ENCODE results near the gene PRDM16.

PRDM16 gene

DNA sequence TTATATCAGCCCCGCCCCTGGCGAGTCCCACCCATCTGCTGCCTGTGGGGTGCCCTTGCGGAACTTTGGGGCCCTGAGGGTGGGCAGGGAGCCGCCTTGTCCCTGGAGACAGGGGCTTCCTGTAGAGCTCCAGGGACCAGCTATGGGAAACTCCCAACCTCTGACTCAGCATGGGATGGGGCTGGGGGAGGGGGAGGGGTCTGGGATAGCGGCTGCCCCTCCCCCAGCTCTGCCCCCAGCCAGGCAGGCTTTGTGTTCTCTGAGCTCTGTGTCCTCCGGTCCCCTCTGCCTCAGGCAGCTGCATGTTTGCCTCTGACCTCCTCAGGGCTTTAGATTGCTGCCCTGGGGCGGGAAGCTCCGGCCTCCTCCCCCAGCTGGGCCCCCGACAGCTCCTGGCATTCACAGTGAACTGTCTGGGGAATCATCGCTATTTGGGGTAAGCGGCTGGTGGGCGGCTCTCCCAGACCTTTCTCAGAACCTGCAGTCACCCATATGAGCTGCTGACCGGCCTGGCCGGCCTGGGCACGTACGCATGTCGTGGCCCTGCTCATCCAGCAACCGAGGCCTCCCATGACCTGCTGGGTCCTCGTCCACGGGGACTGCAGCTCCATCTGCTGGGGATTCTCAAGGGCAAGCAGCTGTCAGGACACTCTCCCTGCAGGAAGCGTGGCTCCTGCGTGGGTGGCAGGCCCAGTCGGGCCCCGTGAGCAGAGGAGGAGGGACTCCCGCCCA, 402.5 kb downstream of the PRDM16 start:
- peak; percentile 96 for DNase-seq (ENCODE audit: low read depth, low spot score)

DNA sequence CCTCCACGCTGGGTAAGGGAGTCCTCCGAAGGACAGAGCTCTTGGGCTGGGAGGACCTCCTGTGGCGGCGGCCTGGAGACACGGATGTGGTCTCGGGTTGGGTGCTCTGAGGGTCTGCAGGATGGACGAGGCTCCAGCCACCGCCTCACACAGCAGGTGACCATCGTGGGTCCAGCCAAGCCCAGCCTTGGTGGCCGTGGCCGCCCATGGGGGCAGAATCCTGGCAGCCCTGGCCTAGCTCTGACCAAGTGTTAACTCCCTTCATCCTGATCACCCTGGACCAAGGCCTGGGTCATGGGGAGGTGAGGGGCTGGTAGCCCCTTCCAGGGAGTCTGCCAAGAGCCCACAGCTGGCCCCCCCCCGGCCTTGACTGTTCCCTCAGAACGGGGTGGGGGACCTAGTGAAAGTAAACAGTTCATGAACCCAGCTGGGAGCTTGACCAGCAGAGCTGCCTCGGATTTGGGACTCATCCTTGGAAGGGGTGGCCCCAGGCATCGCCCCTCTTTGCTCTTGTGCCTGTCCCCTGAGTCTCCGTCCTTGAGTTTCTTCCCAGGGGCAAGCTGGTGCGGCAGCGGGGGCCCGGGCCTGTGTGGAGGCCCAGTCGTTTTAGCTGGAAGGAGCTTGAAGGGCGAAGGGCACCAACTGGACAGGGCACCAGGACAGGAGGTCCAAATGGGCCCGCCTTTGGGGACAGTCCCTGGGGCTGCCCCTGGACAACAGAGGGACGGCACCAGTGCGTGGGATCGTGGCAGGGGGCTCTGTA, 403.3 kb downstream of the PRDM16 start:
- no peak for DNase-seq (ENCODE audit: low read depth, low spot score)

DNA sequence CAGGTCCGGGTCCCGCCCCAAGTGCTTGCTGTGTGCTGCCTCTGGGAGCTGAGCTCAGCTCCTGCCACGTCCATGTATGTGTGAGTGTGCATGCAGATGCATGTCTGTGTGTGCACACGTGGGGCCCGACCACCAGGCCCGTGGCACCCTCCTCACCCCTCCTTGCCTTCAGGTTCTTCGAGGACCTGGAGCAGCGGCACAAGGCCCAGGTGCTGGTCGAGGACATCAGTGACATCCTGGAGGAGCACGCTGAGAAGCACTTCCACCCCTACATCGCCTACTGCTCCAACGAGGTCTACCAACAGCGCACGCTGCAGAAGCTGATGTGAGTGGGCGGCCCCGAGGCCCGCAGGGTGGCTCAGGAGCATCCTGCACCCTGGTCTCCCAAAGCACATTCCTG, 403.9 kb downstream of the PRDM16 start:
- no peak for DNase-seq (ENCODE audit: low read depth, low spot score)

DNA sequence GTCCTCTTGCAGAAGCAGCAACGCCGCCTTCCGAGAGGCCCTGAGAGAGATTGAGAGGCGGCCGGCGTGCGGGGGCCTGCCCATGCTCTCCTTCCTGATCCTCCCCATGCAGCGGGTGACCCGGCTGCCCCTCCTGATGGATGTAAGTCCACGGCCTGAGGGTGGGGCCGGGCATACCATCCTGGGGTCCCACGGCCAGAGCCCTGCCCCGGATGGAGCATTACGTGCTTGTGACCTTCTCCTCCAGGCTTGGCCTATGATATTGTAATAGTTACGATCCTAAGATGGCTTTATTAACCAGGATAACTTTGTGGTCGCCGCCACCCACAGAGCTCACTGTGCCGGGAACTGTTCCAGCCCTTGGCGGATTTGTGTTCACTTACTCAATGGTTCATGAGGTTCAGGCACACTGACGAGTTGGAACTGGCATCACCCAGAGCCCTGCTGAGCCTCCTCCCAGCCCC, 404.4 kb downstream of the PRDM16 start:
- DNase-seq (ENCODE audit: low read depth, low spot score): no peak

DNA sequence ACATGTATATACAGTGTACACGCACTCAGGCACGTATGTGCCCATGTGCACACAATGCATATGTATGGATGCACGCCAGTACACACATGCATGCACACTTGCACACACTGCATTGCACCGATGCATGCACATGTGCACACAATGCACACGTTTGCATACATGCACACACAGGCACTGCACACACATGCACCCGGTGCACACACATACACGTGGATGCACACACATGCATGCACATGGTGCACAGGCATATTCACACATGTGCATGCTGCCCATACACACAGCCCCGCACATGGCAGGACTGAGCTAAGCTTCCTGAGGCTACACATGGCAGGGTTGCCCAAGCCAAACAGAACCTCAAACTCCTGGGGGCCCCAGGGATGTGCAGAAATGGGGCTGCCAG, 405.0 kb downstream of the PRDM16 start:
- DNase-seq (ENCODE audit: low read depth, low spot score): no peak

DNA sequence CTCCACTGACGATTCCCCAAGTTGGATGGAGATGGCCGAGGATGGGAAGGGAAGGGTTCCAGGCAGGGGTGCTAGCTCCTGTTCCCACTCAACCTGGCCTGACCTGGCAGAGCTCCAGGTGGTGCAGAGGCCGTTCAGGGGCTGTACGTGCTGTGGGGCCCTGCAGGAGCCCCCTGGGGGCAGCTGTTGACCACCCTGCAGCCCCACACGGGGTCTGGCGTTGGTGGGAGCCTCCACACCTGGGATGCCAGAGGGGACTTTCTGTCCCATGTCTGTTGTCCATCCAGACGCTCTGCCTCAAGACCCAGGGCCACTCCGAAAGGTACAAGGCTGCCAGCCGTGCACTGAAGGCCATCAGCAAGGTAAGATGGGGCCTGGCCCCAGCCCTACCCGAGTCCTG, 405.4 kb downstream of the PRDM16 start:
- DNase-seq (ENCODE audit: low read depth, low spot score): no peak

DNA sequence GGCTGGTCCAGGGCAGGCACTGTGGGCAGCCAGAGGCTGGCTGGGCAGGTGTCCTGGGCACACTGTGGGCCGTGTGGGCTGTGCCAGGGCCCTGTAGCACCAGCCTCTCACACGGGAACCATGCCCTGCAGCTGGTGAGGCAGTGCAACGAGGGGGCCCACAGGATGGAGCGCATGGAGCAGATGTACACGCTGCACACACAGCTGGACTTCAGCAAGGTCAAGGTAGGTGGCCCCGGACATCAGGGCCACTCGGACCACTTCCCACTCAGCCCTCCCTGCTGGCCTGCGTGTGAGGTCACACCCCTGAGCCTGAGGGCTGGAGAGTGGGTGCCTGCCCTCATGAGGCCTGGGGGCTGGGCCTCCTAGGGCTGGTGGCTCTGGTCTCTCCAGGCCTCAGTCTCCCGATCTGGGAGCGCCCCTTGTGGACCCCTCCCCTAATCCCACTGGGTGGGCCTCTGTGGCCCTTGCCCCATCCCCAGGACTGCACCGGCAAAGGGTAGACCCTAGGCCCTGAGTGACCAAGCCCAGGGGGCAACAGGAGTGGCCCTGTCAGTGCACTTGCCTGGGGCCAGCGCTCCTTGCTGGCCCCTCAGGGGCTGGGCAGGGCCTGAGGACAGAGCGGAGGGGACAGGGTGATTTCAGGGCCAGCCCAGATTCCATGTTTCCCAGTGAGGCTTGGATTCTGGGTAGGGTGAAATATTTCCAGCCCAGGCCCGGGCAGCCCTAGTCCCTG, 407.0 kb downstream of the PRDM16 start:
- no peak for DNase-seq (ENCODE audit: low read depth, low spot score)

DNA sequence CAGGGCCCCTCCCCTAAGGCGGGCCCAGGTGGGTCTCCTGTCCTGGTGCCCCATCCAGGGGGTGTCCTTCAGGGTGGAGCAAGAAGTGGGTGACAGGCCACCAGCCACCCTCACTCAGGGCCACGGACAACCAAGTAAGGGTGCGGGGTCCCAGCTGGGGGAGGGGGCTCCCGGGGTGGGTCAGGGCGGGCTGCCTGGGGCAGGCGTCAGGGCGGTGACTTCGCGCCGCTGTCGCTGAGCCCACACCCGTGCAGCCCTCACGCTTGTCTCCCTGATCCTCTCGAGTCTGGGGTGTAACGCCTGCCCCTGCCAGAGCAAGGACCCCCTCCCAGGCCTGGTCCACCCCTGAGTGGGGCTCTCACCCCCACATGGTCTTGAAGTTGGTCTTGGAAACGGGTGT, 407.7 kb downstream of the PRDM16 start:
- no peak for DNase-seq (ENCODE audit: low read depth, low spot score)

DNA sequence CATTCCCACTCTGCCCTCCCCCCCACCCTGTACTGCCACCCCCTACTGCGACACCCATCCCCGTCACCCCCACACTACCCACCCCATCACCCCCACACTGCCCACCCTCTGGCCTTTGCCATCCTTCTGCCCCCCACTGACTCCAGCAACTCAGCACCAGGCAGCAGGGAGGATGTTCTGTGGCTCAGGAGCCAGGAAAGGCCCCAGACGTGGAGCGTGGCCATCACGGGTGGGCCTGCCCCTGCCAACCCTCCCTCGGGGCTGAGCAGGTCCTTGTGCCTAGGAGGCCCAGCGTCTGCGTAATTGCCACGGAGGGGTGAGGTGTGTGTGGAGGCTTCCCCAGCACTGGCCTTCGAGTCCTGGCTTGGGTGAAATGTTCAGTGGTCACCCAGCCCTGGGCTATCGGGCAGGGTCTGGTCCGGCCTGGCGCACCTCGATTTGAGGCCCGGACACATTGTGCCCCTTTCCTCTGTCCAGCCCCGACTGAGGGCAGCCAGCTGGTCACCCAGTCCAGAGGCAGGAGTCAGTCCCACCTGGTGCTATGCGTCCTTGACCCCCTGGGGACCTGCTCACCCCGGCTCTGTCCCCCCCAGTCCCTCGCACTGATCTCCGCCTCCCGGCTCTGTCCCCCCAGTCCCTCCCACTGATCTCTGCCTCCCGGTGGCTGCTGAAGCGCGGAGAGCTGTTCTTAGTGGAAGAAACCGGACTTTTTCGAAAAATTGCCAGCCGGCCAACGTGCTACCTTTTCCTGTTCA, 408.4 kb downstream of the PRDM16 start:
- no peak for DNase-seq (ENCODE audit: low read depth, low spot score)

DNA sequence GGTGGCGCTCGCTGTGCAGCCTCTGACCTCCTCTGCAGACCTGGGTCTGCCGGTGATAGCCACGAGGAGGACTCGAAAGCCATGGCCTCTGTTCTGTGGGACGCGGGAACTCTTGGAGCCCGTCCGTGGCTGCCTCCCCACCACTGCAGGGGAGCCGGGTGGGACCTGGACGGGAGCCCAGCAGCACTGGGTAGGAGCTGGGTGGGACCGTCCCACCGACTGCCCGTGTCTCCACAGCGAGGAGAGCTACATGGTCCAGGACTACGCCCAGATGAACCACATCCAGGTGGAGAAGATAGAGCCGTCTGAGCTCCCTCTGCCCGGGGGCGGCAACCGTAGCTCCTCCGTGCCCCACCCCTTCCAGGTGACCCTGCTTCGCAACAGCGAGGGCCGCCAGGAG, 409.2 kb downstream of the PRDM16 start:
- DNase-seq (ENCODE audit: low read depth, low spot score): no peak

DNA sequence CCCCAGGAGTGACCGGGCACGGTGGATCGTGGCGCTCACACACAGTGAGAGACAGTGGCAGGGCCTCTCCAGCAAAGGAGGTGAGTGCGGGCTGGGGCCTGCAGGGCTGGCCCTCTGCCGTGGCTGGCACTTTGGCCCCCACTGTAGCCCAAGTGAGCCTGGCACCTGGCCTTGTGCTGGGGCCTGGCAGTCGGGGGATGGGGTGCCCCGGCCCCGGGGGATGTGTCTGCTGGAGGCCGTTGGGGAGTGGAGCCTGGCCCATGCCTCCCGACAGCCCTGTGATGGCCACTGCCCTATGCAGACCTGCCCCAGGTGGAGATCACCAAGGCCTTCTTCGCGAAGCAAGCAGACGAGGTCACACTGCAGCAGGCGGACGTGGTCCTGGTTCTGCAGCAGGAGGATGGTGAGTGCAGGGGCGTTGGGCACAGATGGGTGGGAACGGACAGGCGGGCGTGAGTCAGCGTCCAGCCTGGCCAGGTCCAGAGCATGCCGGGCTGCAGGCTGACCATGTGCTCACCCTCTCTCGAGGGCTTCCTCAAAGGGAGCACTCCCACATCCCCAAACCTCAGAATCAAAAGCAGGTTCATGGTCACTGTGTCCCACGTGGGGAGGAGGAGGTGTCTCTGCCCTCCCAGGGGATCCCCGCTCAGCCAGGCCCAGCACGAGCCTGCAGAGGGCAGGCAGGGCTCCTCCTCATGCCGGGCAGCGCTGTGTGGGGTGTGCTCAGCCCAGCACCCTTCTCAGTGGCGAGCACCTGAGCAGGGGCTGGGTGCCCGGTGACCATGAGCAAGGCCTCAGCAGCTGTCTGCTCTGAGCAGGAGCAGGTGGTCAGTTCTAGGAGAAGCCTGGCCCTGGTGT, 410.7 kb downstream of the PRDM16 start:
- DNase-seq (ENCODE audit: low read depth, low spot score): no peak

DNA sequence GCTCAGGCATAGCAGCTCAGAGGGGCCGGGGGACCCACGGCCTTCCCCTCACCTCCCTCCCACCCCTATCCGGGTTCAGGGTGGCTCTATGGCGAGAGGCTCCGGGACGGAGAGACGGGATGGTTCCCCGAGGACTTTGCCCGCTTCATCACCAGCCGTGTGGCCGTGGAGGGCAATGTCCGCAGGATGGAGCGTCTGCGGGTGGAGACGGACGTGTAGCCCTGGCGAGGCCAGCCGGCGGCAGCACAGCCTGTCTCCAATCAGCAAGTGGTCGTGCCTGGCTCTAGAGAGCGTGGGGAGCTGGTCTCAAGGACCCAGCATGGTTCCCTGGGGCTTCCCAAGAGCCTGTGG, 411.3 kb downstream of the PRDM16 start:
- DNase-seq (ENCODE audit: low read depth, low spot score): no peak

DNA sequence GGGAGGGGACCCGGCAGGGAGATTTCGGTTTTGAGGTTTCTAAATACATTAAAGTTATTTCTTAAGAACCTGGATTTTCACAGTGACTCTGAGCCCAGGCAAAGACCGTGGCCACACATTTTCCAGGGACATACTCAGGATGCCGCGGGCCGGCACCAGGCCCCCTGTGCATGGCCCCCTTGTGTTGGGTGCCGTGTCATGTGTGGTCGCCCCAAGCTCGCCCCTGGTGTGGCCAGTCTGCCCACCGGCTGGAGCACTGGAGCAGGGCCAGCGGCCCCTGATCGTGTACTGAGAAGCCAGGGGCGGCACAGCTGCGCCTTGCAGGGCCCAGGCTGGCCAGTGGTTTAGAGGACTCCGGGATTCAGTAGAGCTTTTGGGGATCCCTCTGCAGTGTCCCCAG, 412.0 kb downstream of the PRDM16 start:
- no peak for DNase-seq (ENCODE audit: low read depth, low spot score)

DNA sequence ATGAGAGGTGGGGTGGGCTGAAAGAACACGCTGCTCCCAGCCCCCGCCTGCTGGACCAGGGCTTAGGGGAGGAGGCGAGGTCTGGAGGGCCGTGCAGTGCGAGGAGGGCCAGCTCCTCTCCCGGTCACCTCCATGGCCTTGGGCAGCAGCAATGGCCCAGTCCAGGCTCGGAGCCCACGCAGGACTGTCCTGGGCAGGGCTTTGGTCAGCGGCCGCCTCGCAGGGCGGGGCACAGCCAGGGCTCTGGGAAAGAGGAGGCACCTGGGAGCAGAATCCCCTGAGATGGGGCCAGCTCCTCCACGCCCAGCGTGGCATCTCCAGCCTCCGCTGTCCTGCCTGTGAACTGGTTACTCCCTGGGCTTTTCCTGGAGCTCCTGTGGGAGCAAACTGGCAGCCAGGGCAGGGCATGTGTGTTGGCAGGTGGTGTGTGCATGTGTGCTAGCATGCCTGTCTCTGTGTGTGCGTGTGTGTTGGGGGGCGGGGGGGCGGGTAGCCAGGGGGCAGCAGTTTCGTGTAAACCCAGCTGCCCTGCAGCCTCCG, 412.9 kb downstream of the PRDM16 start:
- no peak for DNase-seq (ENCODE audit: low read depth, low spot score)

DNA sequence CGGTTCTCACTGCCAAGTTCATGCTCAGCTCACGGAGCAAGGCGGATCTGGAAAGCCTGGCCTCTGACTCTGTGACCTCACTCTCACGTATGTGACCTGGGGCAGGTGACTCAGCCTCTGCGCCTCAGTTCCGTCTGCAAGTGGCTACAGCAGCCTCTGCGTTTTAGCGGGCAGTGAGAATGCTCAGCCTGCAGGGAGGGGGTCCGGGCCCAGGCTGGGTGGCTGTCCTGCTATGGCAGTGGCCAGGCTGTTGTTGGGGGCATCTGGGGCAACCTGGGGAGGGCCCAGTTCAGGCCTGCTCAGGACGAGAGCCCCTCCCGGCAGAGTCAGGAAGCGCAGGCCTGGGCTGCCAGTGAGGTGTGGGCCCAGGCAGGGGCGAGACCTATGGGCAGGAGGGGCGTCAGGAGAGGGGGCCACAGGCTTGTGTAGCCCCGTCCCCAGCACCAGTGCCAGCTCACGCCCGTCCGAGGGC, 413.4 kb downstream of the PRDM16 start:
- DNase-seq (ENCODE audit: low read depth, low spot score): peak; percentile 32

DNA sequence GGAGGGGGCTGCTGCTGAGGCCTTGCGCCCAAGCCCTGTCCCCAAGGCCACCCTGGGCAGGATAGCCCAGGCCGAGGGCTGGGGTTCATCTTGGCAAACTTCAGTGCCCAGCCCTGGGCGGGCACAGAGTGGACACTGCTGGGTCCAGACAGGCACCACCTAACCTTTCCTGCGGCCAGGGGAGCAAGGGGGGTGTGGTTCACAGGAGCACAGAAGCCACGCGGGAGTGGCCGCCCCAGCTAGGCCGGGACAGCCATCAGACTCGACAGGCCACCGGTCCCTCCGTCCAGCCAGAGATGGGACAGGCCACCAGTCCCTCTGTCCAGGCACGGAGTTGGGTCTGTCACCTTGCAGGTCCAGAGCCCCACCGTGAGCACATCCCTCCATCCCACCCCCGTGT, 414.4 kb downstream of the PRDM16 start:
- no peak for DNase-seq (ENCODE audit: low read depth, low spot score)

DNA sequence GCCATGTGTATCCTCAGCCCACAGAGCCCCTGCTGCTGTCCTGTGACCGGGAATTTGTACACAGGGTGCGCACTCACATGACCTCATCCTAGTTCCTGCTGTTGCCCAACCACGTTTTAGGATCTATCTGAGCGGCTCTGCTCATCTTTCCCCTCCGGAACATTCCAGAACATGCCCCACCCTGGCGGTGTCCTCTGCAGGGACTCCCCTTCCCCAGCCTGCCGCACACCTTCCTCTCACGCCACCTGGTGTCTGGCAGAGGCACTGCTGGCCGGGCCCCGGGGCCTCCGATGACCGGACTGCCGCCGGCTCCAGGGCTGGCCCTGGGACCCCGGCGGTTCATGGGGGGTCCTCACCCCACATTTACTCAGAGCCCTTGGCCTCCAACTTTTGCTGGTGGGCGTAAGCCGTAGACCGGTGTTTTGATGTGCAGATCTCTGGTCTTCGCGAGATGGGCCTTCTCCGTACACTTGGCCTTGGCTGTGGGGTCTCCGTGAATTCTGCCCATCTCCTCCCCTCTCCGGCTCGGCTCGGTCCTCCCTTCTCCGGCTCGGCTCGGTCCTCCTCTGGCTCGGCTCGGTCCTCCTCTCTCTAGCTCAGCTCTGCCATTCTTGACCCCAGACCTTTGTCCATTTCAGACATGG, 414.9 kb downstream of the PRDM16 start:
- DNase-seq (ENCODE audit: low read depth, low spot score): peak; percentile 82

DNA sequence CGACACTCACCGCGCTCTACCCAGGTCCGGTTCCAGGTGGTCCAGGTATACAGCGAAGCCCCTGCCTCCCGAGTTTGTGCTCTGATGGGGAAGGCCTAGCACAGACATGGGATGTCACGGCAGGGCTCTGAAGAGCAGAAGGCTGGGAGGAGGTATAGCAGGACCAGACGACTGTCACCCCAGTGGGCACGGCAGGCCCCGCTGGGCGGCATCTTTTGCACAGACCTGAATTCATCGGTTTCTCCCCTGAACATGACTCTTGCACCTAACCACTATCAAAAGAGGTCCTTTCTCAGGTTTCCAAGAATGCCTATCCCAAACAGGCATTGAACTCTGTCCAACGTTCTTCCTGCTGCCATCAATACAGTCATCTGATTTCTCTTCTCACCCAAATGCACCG, 416.0 kb downstream of the PRDM16 start:
- DNase-seq (ENCODE audit: low read depth, low spot score): no peak

Data from ELF-1 (cell line).